AG10803 (cell line): ENCODE results near the gene ALOX12B.

ENCODE experiments used
- DNase-seq: peaks from one replicate; pipeline ENCODE4 v3.0.0; 2010; ENCODE audit warnings: low read depth
- H3K4me3 ChIP-seq: 2 replicates; pipeline ENCODE4 v1.5.1; 2011; ENCODE audit warnings: mild to moderate bottlenecking, low read length, control low read depth
- CTCF ChIP-seq: conservative IDR thresholded peaks from 2 replicates; pipeline ENCODE4 v1.5.1; 2011; ENCODE audit warnings: mild to moderate bottlenecking, low read length, control low read depth, inconsistent platforms

ALOX12B gene

GRCh38 chr17:8075081-8075480 lies 12.4 kb downstream of the ALOX12B start:
- TF ChIP-seq CTCF, result no peak
- no peak for DNase-seq
- no peak overlapping the region for H3K4me3 ChIP-seq

- H3K4me3 ChIP-seq, result no peak overlapping the region
- no peak for TF ChIP-seq CTCF
- DNase-seq, result no peak
Measured at GRCh38 chr17:8074554-8074953, 13.0 kb downstream of the ALOX12B start.

GRCh38 chr17:8073627-8074484 lies 13.7 kb downstream of the ALOX12B start:
- no peak overlapping the region for H3K4me3 ChIP-seq
- DNase-seq, result peak; percentile 46
- peak; percentile 80 for TF ChIP-seq CTCF

- no peak for TF ChIP-seq CTCF
- no peak for DNase-seq
- no peak overlapping the region for H3K4me3 ChIP-seq
Measured at GRCh38 chr17:8072729-8073461, 14.6 kb downstream of the ALOX12B start.

- no peak overlapping the region for H3K4me3 ChIP-seq
- no peak for DNase-seq
- no peak for TF ChIP-seq CTCF
Measured at GRCh38 chr17:8072341-8072728, 15.2 kb downstream of the ALOX12B start.

- TF ChIP-seq CTCF, result no peak
- no peak for DNase-seq
- no peak overlapping the region for H3K4me3 ChIP-seq
Measured at GRCh38 chr17:8071496-8071895, 16.0 kb downstream of the ALOX12B start.

- DNase-seq, result no peak
- no peak for TF ChIP-seq CTCF
- H3K4me3 ChIP-seq, result no peak overlapping the region
Measured at GRCh38 chr17:8069587-8069860, 18.0 kb downstream of the ALOX12B start.
